Breast epithelium (tissue), 3 donors: ENCODE results near the gene NTNG1.

Source experiments
- CTCF ChIP-seq, 3 donors: fragments of 450-650 bp; IDR thresholded peaks; one replicate each; pipeline ENCODE4 v1.5.1; 2016 to 2017; ENCODE audit warnings: antibody characterized with exemption in 3 of 3, mild to moderate bottlenecking in 3 of 3, moderate library complexity in 3 of 3
- POLR2A ChIP-seq: fragments of 450-650 bp; IDR thresholded peaks from one replicate; pipeline ENCODE4 v1.6.1; 2016; ENCODE audit warnings: antibody characterized with exemption, mild to moderate bottlenecking, moderate library complexity
- POLR2AphosphoS5 ChIP-seq, 3 donors: sonication (generic); formaldehyde crosslinking; IDR thresholded peaks; one replicate each; pipeline ENCODE4 v1.6.1; 2017; ENCODE audit warnings: antibody characterized with exemption in 3 of 3

GRCh38 chr1:107273515-107273914 is 132.7 kb downstream of the NTNG1 start:
- TF ChIP-seq POLR2A (no peak), CTCF (IDR thresholded peaks at IDR 0.05) (no peak), POLR2AphosphoS5 (IDR thresholded peaks at IDR 0.05) (no peak)
